ENCODE measurements around the gene DYRK2. TPM values are rescaled to one million over a fixed set of nuclear protein-coding genes. Genes with fewer than 3 reads are reported as not detected.

DYRK2 gene
- total and polyA plus RNA-seq, 7 donors: 17.6 to 32.8 (median 26.0) TPM

- H3K4me3 ChIP-seq: no peak overlapping the region
- no peaks in the 10 kb centered on the region for H3K27me3 ChIP-seq
- intact Hi-C loops (cut with DNase I): no loop called here
- TF ChIP-seq EP300 (IDR thresholded peaks at IDR 0.05) (peak in 1 of 4 donors; percentile 67), POLR2A (IDR thresholded peaks at IDR 0.05) (no peak), POLR2AphosphoS5 (IDR thresholded peaks at IDR 0.05) (peak in 3 of 4 donors; percentile 66 to 81 (median 77))
- H3K36me3 ChIP-seq: peaks cover 0 to 7% (median 5%) of the 10 kb centered on the region in 4 donors
- peak overlapping the region; percentile 36 to 81 (median 66) for H3K27ac ChIP-seq
- peaks cover 0 to 97% (median 83%) of the 10 kb centered on the region in 4 donors for H3K4me1 ChIP-seq
- no peaks in the 10 kb centered on the region for H3K9me3 ChIP-seq
- WGBS, 2 donors: 64 to 80% methylated on average over 3 of the region's 3 CpGs
- no peak for DNase-seq
Observed at GRCh38 chr12:67662910-67663538, 14.5 kb downstream of the DYRK2 start.

GRCh38 chr12:67664171-67664570, 15.6 kb downstream of the DYRK2 start:
- no peak for TF ChIP-seq POLR2AphosphoS5 (IDR thresholded peaks at IDR 0.05)
- no peak for TF ChIP-seq CTCF (IDR thresholded peaks at IDR 0.05)
- TF ChIP-seq POLR2A (IDR thresholded peaks at IDR 0.05): no peak
- TF ChIP-seq EP300 (IDR thresholded peaks at IDR 0.05): no peak
- 84 to 85% methylated on average over 2 of the region's 2 CpGs for WGBS, 2 donors
- Histone ChIP-seq H3K36me3 (no peaks in the 10 kb centered on the region), H3K4me3 (no peak overlapping the region), H3K27ac (peak overlapping the region in 3 of 4 donors; percentile 54 to 81 (median 77)), H3K27me3 (no peaks in the 10 kb centered on the region), H3K4me1 (peaks cover 0 to 95% (median 78%) of the 10 kb centered on the region in 4 donors), H3K9me3 (no peaks in the 10 kb centered on the region)
- intact Hi-C loops (cut with DNase I): no loop called here
- DNase-seq: no peak

- TF ChIP-seq EP300 (IDR thresholded peaks at IDR 0.05) (no peak), CTCF (IDR thresholded peaks at IDR 0.05) (no peak), POLR2AphosphoS5 (IDR thresholded peaks at IDR 0.05) (no peak), POLR2A (IDR thresholded peaks at IDR 0.05) (no peak)
- DNase-seq: no peak
- H3K9me3 ChIP-seq: no peaks in the 10 kb centered on the region
- H3K27me3 ChIP-seq: no peaks in the 10 kb centered on the region
- H3K4me3 ChIP-seq: no peak overlapping the region
- peak overlapping the region in 3 of 4 donors; percentile 33 to 81 (median 77) for H3K27ac ChIP-seq
- WGBS, 2 donors: 75 to 81% methylated on average over 1 of the region's 1 CpG
- intact Hi-C loops (cut with DNase I): loop anchor here (5.0 kb wide), 1 partner anchor 137 kb away; no protein-coding TSS in a partner anchor
- no peaks in the 10 kb centered on the region for H3K36me3 ChIP-seq
- H3K4me1 ChIP-seq: peaks cover 0 to 89% (median 66%) of the 10 kb centered on the region in 4 donors
Observed at GRCh38 chr12:67665679-67666078, 17.1 kb downstream of the DYRK2 start.

- 47 to 80% methylated on average over 1 of the region's 1 CpG for WGBS, 2 donors
- intact Hi-C loops (cut with DNase I): loop anchor here (5.0 kb wide), 1 partner anchor 136 kb away; no protein-coding TSS in a partner anchor
- H3K4me3 ChIP-seq: no peak overlapping the region
- H3K4me1 ChIP-seq: peaks cover 0 to 82% (median 57%) of the 10 kb centered on the region in 4 donors
- H3K9me3 ChIP-seq: no peaks in the 10 kb centered on the region
- H3K36me3 ChIP-seq: no peaks in the 10 kb centered on the region
- H3K27me3 ChIP-seq: no peaks in the 10 kb centered on the region
- H3K27ac ChIP-seq: peak overlapping the region; percentile 21 to 81 (median 68)
- TF ChIP-seq CTCF (IDR thresholded peaks at IDR 0.05) (no peak), POLR2A (IDR thresholded peaks at IDR 0.05) (no peak), POLR2AphosphoS5 (IDR thresholded peaks at IDR 0.05) (no peak), EP300 (IDR thresholded peaks at IDR 0.05) (no peak)
- DNase-seq: no peak
Observed at GRCh38 chr12:67666605-67667004, 18.1 kb downstream of the DYRK2 start.

GRCh38 chr12:67667276-67668073, 18.9 kb downstream of the DYRK2 start:
- Histone ChIP-seq H3K27me3 (no peaks in the 10 kb centered on the region), H3K27ac (peak overlapping the region; percentile 21 to 81 (median 68)), H3K9me3 (no peaks in the 10 kb centered on the region), H3K4me1 (peaks cover 0 to 79% (median 49%) of the 10 kb centered on the region in 4 donors), H3K36me3 (no peaks in the 10 kb centered on the region), H3K4me3 (no peak overlapping the region)
- WGBS, 2 donors: 69 to 76% methylated on average over 8 of the region's 8 CpGs
- TF ChIP-seq POLR2A (IDR thresholded peaks at IDR 0.05): no peak
- TF ChIP-seq CTCF (IDR thresholded peaks at IDR 0.05): no peak
- TF ChIP-seq EP300 (IDR thresholded peaks at IDR 0.05): peak in 1 of 4 donors; percentile 25
- peak; percentile 43 to 74 (median 58) for TF ChIP-seq POLR2AphosphoS5 (IDR thresholded peaks at IDR 0.05)
- peak; percentile 92 for DNase-seq
- intact Hi-C loops (cut with DNase I): loop anchor here (5.0 kb wide), 1 partner anchor 135 kb away; no protein-coding TSS in a partner anchor
